Prostate gland (tissue), 2 donors: ENCODE data around the gene SMG6. TPM values are rescaled to one million over a fixed set of nuclear protein-coding genes. Genes with fewer than 3 reads are reported as not detected.

ENCODE experiments used
- DNase-seq: peaks from one replicate; pipeline ENCODE4 v3.0.0-alpha.2; 2019; ENCODE audit warnings: low spot score
- H3K27ac ChIP-seq, 2 donors: fragments of 200-600 bp; sonication (generic); 2 replicates each; pipeline ENCODE4 v1.5.1; 2017 to 2019
- H3K27me3 ChIP-seq: fragments of 200-600 bp; sonication (generic); replicated peaks from 2 replicates; pipeline ENCODE4 v1.5.1; 2019; ENCODE audit not compliant: insufficient read depth
- H3K36me3 ChIP-seq, 2 donors: fragments of 200-600 bp; sonication (generic); 1 replicate in 1 of 2; 2 replicates in 1 of 2; pipeline versions ENCODE4 v1.5.1 to v1.8.1; 2017 to 2019
- H3K4me1 ChIP-seq: fragments of 200-600 bp; sonication (generic); replicated peaks from 2 replicates; pipeline ENCODE4 v1.5.1; 2019
- H3K4me3 ChIP-seq, 2 donors: fragments of 200-600 bp; sonication (generic); 2 replicates each; pipeline ENCODE4 v1.5.1; 2017 to 2019
- H3K9me3 ChIP-seq: fragments of 200-600 bp; sonication (generic); 2 replicates; pipeline ENCODE4 v1.5.1; 2017
- CTCF ChIP-seq, 4 experiments: fragments of 200-600 bp in 2 of 4; fragments of 450-650 bp in 2 of 4; sonication (generic) in 2 of 4; IDR thresholded peaks; 1 replicate in 3 of 4; 2 replicates in 1 of 4; pipeline ENCODE4 v1.5.1; 2016 to 2019; ENCODE audit warnings: antibody characterized with exemption in 4 of 4, mild to moderate bottlenecking in 2 of 4, moderate library complexity in 2 of 4
- POLR2A ChIP-seq: fragments of 450-650 bp; IDR thresholded peaks from one replicate; pipeline ENCODE4 v1.6.1; 2016; ENCODE audit warnings: antibody characterized with exemption, mild to moderate bottlenecking
- POLR2AphosphoS5 ChIP-seq: sonication (generic); formaldehyde crosslinking; IDR thresholded peaks from one replicate; pipeline ENCODE4 v1.6.1; 2017; ENCODE audit warnings: antibody characterized with exemption
- WGBS: methylation state at CpG from one replicate; pipeline ENCODE4 v1.1.5; 2018; 5-methylcytosine and 5-hydroxymethylcytosine counted together
- intact Hi-C: fragments of 100-400 bp; cut with DNase I; formaldehyde crosslinking; loops from one replicate; pipeline ENCODE4 v1.14.2; 2022
- total RNA-seq, 2 donors: library from RNA; depleted of rRNA; stranded (reverse); fragments of >200 nt; gene quantifications; one replicate each; pipeline ENCODE4 v1.1.0, GENCODE V29; 2016

The SMG6 gene
- total RNA-seq, 2 donors from 2014 or later, result 23.8 to 56.0 TPM

GRCh38 chr17:2253768-2254406 is 49.7 kb downstream of the SMG6 start:
- intact Hi-C loops, result no loop called here
- WGBS, result 40% methylated on average over 5 of the region's 5 CpGs
- H3K27me3 ChIP-seq, result no peaks in the 10 kb centered on the region
- H3K36me3 ChIP-seq, result no peaks in the 10 kb centered on the region
- no peak overlapping the region for H3K27ac ChIP-seq
- TF ChIP-seq CTCF (IDR thresholded peaks at IDR 0.05) (no peak), POLR2AphosphoS5 (no peak), POLR2A (no peak)
- DNase-seq, result no peak
- no peak overlapping the region for H3K4me3 ChIP-seq
- no peaks in the 10 kb centered on the region for H3K4me1 ChIP-seq
- H3K9me3 ChIP-seq, result no peaks in the 10 kb centered on the region

GRCh38 chr17:2253362-2253761 is 50.2 kb downstream of the SMG6 start:
- H3K4me3 ChIP-seq, result no peak overlapping the region
- intact Hi-C loops, result no loop called here
- H3K4me1 ChIP-seq, result no peaks in the 10 kb centered on the region
- DNase-seq, result no peak
- no peaks in the 10 kb centered on the region for H3K27me3 ChIP-seq
- no peak for TF ChIP-seq POLR2AphosphoS5
- no peak for TF ChIP-seq POLR2A
- no peak for TF ChIP-seq CTCF (IDR thresholded peaks at IDR 0.05)
- WGBS, result 86% methylated on average over 10 of the region's 10 CpGs
- H3K27ac ChIP-seq, result no peak overlapping the region
- H3K36me3 ChIP-seq, result no peaks in the 10 kb centered on the region
- H3K9me3 ChIP-seq, result no peaks in the 10 kb centered on the region

GRCh38 chr17:2251098-2251497 is 52.5 kb downstream of the SMG6 start:
- H3K4me1 ChIP-seq, result no peaks in the 10 kb centered on the region
- no peak for DNase-seq
- no peak overlapping the region for H3K4me3 ChIP-seq
- intact Hi-C loops, result no loop called here
- WGBS, result 75% methylated on average over 5 of the region's 5 CpGs
- no peak for TF ChIP-seq CTCF (IDR thresholded peaks at IDR 0.05)
- TF ChIP-seq POLR2A, result no peak
- no peak for TF ChIP-seq POLR2AphosphoS5
- no peaks in the 10 kb centered on the region for H3K9me3 ChIP-seq
- no peaks in the 10 kb centered on the region for H3K36me3 ChIP-seq
- H3K27me3 ChIP-seq, result no peaks in the 10 kb centered on the region
- no peak overlapping the region for H3K27ac ChIP-seq

- no peak for TF ChIP-seq CTCF (IDR thresholded peaks at IDR 0.05)
- TF ChIP-seq POLR2AphosphoS5, result no peak
- no peak for TF ChIP-seq POLR2A
- no peaks in the 10 kb centered on the region for H3K4me1 ChIP-seq
- no peaks in the 10 kb centered on the region for H3K27me3 ChIP-seq
- 93% methylated on average over 12 of the region's 12 CpGs for WGBS
- H3K4me3 ChIP-seq, result no peak overlapping the region
- H3K9me3 ChIP-seq, result no peaks in the 10 kb centered on the region
- intact Hi-C loops, result no loop called here
- no peak for DNase-seq
- no peaks in the 10 kb centered on the region for H3K36me3 ChIP-seq
- H3K27ac ChIP-seq, result no peak overlapping the region
Observed at GRCh38 chr17:2250140-2251095, 53.2 kb downstream of the SMG6 start.
